Measurements from ENCODE around the gene MAPK14.

GRCh38 chr6:36125575-36125974 is 98.0 kb downstream of the MAPK14 start:
- TF ChIP-seq CTCF (IDR thresholded peaks at IDR 0.05) = no peak
- no peak for TF ChIP-seq EZH2 (IDR thresholded peaks at IDR 0.05)
- TF ChIP-seq EZH2phosphoT487 (IDR thresholded peaks at IDR 0.05) = no peak

Data from neural progenitor cell (in vitro differentiated cells).